Heart left ventricle (tissue), 16 donors: ENCODE data around the gene NELFCD. TPM values are rescaled to one million over a fixed set of nuclear protein-coding genes. Genes with fewer than 3 reads are reported as not detected.
"Not testable (repeated sequence)": the region's sequence is repeated elsewhere in the genome, so short reads cannot be mapped to it uniquely, and the experiment has no call there.

ENCODE experiments used
- ATAC-seq, 4 donors: fragments of 200-7000 bp; cut with Tn5 transposase; one replicate each; pipeline ENCODE4 v1.9.1; 2020 to 2022; ENCODE audit warnings: moderate library complexity in 4 of 4, mild to moderate bottlenecking in 3 of 4, moderate number of reproducible peaks in 1 of 4
- DNase-seq, 5 donors: peaks; one replicate each; pipeline ENCODE4 v3.0.0-alpha.2; 2020
- H3K27ac ChIP-seq, 12 donors: fragments of 200-600 bp; sonication (generic) in 4 of 12; one replicate each; pipeline versions ENCODE4 v1.5.0 to v1.8.0; 2016 to 2022; ENCODE audit warnings: mild to moderate bottlenecking in 2 of 12
- H3K27me3 ChIP-seq, 9 donors: fragments of 200-600 bp; sonication (generic) in 2 of 9; one replicate each; pipeline versions ENCODE4 v1.5.1 to v1.8.0; 2016 to 2022; ENCODE audit warnings: mild to moderate bottlenecking in 3 of 9
- H3K36me3 ChIP-seq, 9 donors: fragments of 200-600 bp; sonication (generic) in 2 of 9; one replicate each; pipeline versions ENCODE4 v1.5.0 to v1.8.0; 2018 to 2022; ENCODE audit warnings: mild to moderate bottlenecking in 2 of 9
- H3K4me1 ChIP-seq, 12 donors: fragments of 200-600 bp; sonication (generic) in 4 of 12; one replicate each; pipeline versions ENCODE4 v1.5.0 to v1.8.0; 2016 to 2022; ENCODE audit warnings: mild to moderate bottlenecking in 3 of 12
- H3K4me3 ChIP-seq, 12 donors: fragments of 200-600 bp; sonication (generic) in 4 of 12; one replicate each; pipeline versions ENCODE4 v1.5.0 to v1.8.0; 2017 to 2022; ENCODE audit warnings: mild to moderate bottlenecking in 9 of 12, moderate library complexity in 4 of 12
- H3K9me3 ChIP-seq, 12 donors: fragments of 200-600 bp; sonication (generic) in 4 of 12; one replicate each; pipeline versions ENCODE4 v1.5.0 to v1.8.0; 2016 to 2022; ENCODE audit warnings: mild to moderate bottlenecking in 1 of 12
- POLR2A ChIP-seq, 2 donors: fragments of 450-650 bp; IDR thresholded peaks; one replicate each; pipeline ENCODE4 v1.6.1; 2017; ENCODE audit warnings: antibody characterized with exemption in 2 of 2, mild to moderate bottlenecking in 2 of 2, moderate library complexity in 2 of 2
- whole genome bisulfite sequencing, 4 donors: extraction: QIAGEN DNeasy Blood & Tissue Kit in 2 of 4; methylation state at CpG; one replicate each; pipeline versions ENCODE4 v1.1.5 to v1.1.7; 2013 to 2018; 5-methylcytosine and 5-hydroxymethylcytosine counted together
- intact Hi-C, 10 donors: fragments of 100-400 bp; cut with DNase I; formaldehyde crosslinking; loops; one replicate each; pipeline versions ENCODE4 v1.11.1 to v1.14.2; 2022
- polyA plus RNA-seq, 2 donors: library from polyadenylated mRNA; stranded (reverse); fragments of 200-250 nt; gene quantifications; one replicate each; pipeline ENCODE4 v1.2.3, GENCODE V29; 2013
- total RNA-seq, 9 donors: library from RNA; depleted of rRNA in 2 of 9; stranded (reverse); fragments of >200 nt in 2 of 9; fragmentation: NEBNext Ultra II Directional in 3 of 9; extraction: Animal tissue kit (Norgen Biotek cat#: 25700) in 3 of 9; gene quantifications; one replicate each; pipeline versions ENCODE4 v1.1.0 to v1.2.4, GENCODE V29; 2016 to 2023
- TF ChIP-seq, protein P1 (sequence below), 12 donors: fragments of 200-600 bp; sonication (generic) in 4 of 12; IDR thresholded peaks; one replicate each; pipeline versions ENCODE4 v1.5.0 to v1.8.0; 2018 to 2022; ENCODE audit warnings: antibody characterized with exemption in 12 of 12, mild to moderate bottlenecking in 5 of 12
- donor health status: ischemic (EF 13 %, LVEDD 7.1; RV severe dilation, severe dysfunction).
- donor health status: healthy with polysubstance abuse.
- donor health status: DM: no; HTN: yes; CAD: no.
- donor health status: DM: no; HTN: no; CAD: no.
- donor health status: ischemic (EF 25% LVEDD 6.9; RV normal size, moderate dysfunction).
- donor health status: ischemic (EF 25% LVEDD 5.7; RV mildly dilated, moderate dysfunction).
- donor health status: healthy.
- donor health status: DM: yes; HTN: yes; CAD: no.
- donor health status: ischemic (EF 35%, LVEDD 5.7; RV mildly dilated, moderate dysfunction).
- donor health status: nonischemic (EF 11% LVEDD 7.7; RV severe dilation, severe dysfunction).
- donor health status: DM: yes; HTN: yes; CAD: no.
- donor health status: PGD.
- donor health status: ischemic (EF 29% LVEDD 5.4; RV normal size, mild dysfunction).
- donor health status: nonischemic (EF 23%, LVEDD 6.1; RV moderate dilation, normal function).

Gene NELFCD
- total and polyA plus RNA-seq, 11 donors, result 21.7 to 43.8 (median 26.5) TPM

DNA sequence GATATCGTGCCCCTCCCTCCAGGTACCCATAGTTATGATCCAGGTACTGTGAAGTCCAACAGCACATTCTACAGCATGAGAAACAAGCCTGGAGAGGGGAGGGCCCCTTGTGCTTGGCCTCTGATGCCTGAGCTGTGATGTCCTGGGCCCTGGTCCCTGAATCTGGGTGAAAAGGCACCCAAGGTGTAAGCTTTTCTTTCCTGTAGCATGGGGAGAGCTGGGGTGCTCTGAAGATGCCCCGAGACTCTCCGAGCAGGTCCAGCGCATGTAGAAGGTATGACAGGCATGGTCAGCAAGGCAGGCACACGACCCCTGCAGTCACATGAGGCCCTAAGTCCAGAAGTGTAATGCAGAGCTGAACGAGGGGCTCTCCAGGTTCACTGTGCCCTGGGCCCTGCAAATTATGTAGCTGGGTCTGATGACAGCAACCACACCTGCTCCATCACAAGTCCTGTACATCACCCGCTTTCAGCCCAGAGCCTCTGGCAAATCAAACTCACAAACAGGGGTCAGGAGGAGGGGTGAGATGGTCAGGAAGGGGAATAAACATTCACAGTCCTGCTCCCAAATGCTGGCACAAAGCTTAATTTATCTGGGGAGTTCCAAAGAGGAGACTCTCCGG lies 27.8 kb downstream of the NELFCD start:
- no peak overlapping the region for H3K4me3 ChIP-seq
- DNase-seq (peak in 2 of 5 donors; percentile 2 to 14), ATAC-seq (no peak)
- peaks cover 0 to 7% (median 2%) of the 10 kb centered on the region in 9 donors for H3K36me3 ChIP-seq
- TF ChIP-seq POLR2A (IDR thresholded peaks at IDR 0.05), result no peak
- TF ChIP-seq, protein P1, sequence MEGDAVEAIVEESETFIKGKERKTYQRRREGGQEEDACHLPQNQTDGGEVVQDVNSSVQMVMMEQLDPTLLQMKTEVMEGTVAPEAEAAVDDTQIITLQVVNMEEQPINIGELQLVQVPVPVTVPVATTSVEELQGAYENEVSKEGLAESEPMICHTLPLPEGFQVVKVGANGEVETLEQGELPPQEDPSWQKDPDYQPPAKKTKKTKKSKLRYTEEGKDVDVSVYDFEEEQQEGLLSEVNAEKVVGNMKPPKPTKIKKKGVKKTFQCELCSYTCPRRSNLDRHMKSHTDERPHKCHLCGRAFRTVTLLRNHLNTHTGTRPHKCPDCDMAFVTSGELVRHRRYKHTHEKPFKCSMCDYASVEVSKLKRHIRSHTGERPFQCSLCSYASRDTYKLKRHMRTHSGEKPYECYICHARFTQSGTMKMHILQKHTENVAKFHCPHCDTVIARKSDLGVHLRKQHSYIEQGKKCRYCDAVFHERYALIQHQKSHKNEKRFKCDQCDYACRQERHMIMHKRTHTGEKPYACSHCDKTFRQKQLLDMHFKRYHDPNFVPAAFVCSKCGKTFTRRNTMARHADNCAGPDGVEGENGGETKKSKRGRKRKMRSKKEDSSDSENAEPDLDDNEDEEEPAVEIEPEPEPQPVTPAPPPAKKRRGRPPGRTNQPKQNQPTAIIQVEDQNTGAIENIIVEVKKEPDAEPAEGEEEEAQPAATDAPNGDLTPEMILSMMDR (IDR thresholded peaks at IDR 0.05), result no peak
- H3K27me3 ChIP-seq, result no peaks in the 10 kb centered on the region
- 89 to 92% (median 90%) methylated on average over 6 to 8 of the region's 8 CpGs for WGBS, 4 donors
- H3K4me1 ChIP-seq, result peaks cover 11 to 71% (median 48%) of the 10 kb centered on the region in 12 donors
- no peaks in the 10 kb centered on the region for H3K9me3 ChIP-seq
- peak overlapping the region in 2 of 12 donors; percentile 25 to 96 for H3K27ac ChIP-seq
- intact Hi-C loops, result no loop called here

DNA sequence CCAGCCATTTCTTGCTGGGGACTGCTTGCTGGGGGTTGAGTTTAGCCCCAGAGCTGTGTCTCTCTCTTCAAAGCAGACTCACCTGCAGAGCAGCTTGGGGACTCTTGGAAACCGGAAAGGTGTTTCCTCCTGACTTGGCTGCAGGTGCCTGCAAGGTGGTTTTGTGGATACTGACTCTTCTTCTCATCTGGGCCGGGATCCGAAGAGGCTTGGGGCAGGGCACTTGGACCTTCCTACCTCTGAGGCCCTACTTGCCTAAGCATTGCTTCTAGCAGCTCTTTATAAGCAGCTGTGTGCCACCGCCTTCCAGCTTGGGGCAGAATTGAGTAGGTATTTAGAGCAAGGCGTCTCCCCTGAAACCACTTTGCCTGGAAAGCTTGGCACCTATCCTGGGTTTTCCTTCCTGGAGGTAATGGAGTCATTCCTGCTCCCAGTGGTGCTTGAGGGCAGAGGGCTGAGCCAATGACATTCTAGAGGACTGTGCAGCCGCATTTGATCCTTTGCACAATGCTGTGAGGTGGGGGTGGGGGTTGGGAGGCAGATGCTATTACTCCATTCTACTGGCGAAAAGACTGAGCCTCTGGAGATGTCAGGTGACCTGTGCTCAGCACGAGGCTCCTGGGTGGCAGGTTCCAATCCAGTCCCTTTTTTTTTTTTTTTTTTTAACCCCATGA lies 29.4 kb downstream of the NELFCD start:
- no peaks in the 10 kb centered on the region for H3K9me3 ChIP-seq
- no peaks in the 10 kb centered on the region for H3K27me3 ChIP-seq
- no peak for ATAC-seq
- 69 to 75% (median 74%) methylated on average over 8 of the region's 8 CpGs for WGBS, 4 donors
- peak overlapping the region in 11 of 12 donors; percentile 2 to 86 (median 33) for H3K27ac ChIP-seq
- TF ChIP-seq, protein P1 (IDR thresholded peaks at IDR 0.05), result no peak
- TF ChIP-seq POLR2A (IDR thresholded peaks at IDR 0.05), result no peak
- H3K4me1 ChIP-seq, result peaks cover 7 to 66% (median 39%) of the 10 kb centered on the region in 12 donors
- peak in 3 of 5 donors; percentile 16 to 26 (median 25) for DNase-seq
- intact Hi-C loops, result no loop called here
- H3K36me3 ChIP-seq, result no peaks in the 10 kb centered on the region
- H3K4me3 ChIP-seq, result no peak overlapping the region

DNA sequence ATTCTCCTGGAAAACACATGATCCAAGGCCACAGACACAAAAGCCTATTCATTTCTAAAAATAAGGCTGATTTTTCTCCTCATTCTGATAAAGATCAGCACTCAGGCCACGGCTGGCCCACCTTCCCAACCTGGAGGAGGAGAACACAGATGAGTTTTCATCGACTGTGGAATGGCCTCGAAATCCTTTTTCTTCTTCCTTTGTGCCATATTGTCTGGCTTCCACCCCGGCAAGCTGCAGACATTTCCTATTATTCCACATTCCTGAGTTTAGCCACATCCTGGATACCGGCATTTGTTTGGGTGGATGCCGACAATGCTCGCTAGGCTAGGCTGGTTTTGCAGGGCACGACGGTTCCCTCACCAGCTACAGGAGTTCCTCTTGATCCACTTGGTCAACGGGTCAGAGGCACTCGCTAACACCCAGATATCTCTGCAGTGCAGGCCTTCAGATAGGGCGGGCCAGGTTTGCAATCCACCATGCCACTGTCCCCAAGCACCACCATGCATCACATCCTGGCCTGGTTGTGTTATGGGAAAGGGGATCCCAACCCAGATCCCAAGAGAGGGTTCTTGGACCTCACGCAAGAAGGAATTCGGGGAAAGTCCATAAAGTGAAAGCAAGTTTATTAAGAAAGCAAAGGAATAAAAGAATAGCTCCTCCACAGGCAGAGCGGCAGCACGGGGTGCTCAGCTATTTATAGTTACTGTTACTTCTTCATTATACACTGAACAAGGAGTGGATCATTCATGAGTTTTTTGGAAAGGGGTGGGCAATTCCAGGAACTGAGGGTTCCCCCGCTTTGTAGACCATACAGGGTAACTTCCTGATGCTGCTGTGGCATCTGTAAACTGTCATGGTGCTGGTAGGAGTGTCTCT lies 30.2 kb downstream of the NELFCD start:
- Histone ChIP-seq H3K27me3 (no peaks in the 10 kb centered on the region), H3K9me3 (no peaks in the 10 kb centered on the region), H3K36me3 (no peaks in the 10 kb centered on the region), H3K4me3 (peak overlapping the region in 6 of 12 donors; percentile 8 to 36 (median 12)), H3K4me1 (peaks cover 0 to 58% (median 32%) of the 10 kb centered on the region in 12 donors), H3K27ac (peak overlapping the region in 11 of 12 donors; percentile 2 to 86 (median 33))
- intact Hi-C loops, result no loop called here
- WGBS, 4 donors, result 45 to 60% (median 54%) methylated on average over 16 to 17 of the region's 17 CpGs
- TF ChIP-seq, protein P1 (IDR thresholded peaks at IDR 0.05), result no peak
- no peak for TF ChIP-seq POLR2A (IDR thresholded peaks at IDR 0.05)
- DNase-seq (peak in 4 of 5 donors; percentile 36 to 56 (median 40)), ATAC-seq (peak in 1 of 4 donors; percentile 17)

DNA sequence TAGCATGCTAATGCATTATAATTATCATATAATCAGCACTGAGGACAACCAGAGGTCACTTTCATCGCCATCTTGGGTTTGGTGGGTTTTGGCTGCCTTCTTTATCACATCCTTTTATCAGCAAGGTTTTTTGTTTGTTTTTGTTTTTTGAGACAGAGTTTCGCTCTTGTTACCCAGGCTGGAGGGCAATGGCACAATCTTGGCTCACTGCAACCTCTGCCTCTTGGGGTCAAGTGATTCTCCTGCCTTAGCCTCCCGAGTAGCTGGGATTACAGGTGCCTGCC lies 30.8 kb downstream of the NELFCD start:
- peaks cover 0 to 61% (median 34%) of the 10 kb centered on the region in 12 donors for H3K4me1 ChIP-seq
- H3K27me3 ChIP-seq, intact Hi-C loops, H3K36me3 ChIP-seq, H3K9me3 ChIP-seq, ATAC-seq, DNase-seq: not testable (repeated sequence)
- peak overlapping the region in 2 of 12 donors; percentile 8 to 24 for H3K4me3 ChIP-seq
- WGBS, 4 donors, result 91 to 93% (median 92%) methylated on average over 3 of the region's 3 CpGs
- H3K27ac ChIP-seq, result peak overlapping the region in 6 of 12 donors; percentile 25 to 86 (median 69)
